Middle frontal gyrus (tissue), 1 donor: ENCODE measurements around the gene MAP2K1.
"Not testable (repeated sequence)": the region's sequence is repeated elsewhere in the genome, so short reads cannot be mapped to it uniquely, and the experiment has no call there.

Source experiments
- DNase-seq: peaks from one replicate; pipeline ENCODE4 v3.0.0-alpha.2; 2015; ENCODE audit warnings: low spot score; ENCODE audit errors: extremely low spot score

The MAP2K1 gene

GRCh38 chr15:66474135-66474534, 87.4 kb downstream of the MAP2K1 start:
- no peak for DNase-seq

GRCh38 chr15:66474963-66475362, 88.3 kb downstream of the MAP2K1 start:
- no peak for DNase-seq

DNA sequence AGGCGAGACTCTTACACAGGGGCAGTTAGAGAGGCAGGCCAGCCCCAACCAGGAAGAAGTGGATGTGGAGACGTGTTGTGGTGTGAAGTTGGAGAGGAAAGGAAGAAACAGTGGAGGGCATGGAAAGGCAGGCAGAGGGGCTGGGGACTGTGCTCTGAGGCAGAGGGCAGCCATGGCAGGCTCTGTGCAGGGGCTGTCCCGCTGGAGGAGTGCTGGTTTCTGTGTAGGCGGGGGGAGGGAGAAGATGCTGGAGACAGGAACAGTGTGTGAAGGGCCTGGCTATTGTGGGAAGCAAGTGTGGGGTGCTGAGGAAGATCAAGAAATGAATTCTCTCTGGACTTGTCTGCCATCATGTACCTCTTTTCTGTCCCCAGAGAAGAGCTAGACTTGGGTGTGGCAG, 89.8 kb downstream of the MAP2K1 start:
- DNase-seq = no peak

- peak; percentile 23 for DNase-seq
These were observed 90.3 kb downstream of the MAP2K1 start for GRCh38 chr15:66477011-66477410.

GRCh38 chr15:66480267-66480666, 93.6 kb downstream of the MAP2K1 start:
- no peak for DNase-seq

DNA sequence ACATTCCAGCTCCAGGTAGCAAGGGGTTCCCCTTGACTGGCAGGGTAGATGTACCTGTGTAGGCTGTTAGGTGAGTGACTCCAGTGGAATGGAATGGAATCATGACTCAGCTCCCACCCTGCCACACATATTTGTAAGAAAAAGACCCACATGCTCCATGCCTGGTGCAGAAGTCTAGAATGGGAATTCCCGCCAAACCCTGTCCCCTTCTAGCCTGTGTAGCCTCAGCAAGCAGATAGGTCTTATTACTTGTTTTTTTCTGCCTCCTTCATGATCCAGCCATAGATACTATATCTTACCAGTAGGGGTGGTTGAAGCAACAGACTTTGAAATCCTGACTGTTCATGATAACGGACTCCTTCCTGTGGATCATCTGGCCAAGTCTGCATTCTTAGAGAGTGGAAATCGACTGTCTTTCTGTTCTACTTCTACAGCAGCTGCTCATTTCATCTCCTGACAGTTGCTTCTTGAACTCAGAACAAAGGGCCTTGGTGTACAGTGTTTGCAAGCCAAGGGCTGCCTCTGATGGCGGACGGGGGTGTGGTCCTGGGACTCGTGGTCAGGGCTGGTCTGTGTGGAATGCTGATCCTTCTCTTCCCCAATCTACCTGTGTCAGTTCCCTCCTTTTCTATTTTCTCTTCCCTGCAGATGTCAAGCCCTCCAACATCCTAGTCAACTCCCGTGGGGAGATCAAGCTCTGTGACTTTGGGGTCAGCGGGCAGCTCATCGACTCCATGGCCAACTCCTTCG, 94.6 kb downstream of the MAP2K1 start:
- DNase-seq = no peak

DNA sequence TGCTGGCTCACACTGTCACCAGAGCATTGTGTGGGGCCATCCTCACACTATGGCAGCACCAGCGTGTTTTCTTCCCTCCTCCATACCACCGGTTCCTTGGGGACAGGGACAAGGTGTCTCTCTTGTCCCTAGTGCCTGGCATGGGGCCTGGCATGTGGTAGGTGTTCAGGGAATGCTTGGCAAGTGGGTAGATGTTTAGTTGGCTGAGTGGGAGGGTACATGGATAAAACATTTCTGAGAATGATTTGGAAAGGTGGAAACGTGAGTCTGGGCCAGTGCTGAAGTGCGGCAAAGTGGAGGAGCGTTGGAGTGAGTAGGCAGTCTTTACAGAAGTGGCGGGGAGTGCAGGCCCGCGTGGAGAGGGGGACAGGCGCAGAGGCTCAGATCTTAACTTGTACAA, 95.8 kb downstream of the MAP2K1 start:
- DNase-seq = no peak

GRCh38 chr15:66483131-66483566, 96.4 kb downstream of the MAP2K1 start:
- DNase-seq = no peak

- DNase-seq = no peak
These were observed 97.9 kb downstream of the MAP2K1 start for GRCh38 chr15:66484539-66485112.

- no peak for DNase-seq
These were observed 100.2 kb downstream of the MAP2K1 start for GRCh38 chr15:66486887-66487286.

- DNase-seq = no peak
These were observed 101.8 kb downstream of the MAP2K1 start for GRCh38 chr15:66488525-66488924.

DNA sequence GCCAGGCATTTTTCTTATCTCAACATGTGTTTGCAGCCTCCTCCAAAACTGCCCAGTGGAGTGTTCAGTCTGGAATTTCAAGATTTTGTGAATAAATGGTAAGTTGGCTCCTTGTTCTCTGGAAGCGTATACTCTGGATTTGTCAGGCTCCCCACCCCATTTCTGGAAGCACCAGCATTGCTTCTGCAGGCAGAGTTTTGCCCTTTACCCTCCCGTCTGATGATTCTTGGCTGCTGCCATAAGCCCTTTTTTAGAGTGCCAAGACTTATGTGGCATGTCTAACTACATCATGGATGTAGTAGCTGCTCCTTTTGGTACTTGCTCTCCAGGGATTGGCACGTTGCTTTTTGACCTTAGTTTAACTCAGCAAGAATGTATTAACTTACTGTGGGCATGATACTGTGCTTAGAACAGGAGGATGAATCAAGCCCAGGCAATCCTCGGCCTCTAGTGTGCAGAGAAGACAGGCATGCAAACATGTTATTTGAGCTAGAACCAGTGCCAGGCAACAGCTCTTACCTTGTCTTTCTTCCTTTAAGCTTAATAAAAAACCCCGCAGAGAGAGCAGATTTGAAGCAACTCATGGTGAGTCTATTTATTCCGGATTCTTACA, 102.6 kb downstream of the MAP2K1 start:
- DNase-seq = no peak

DNA sequence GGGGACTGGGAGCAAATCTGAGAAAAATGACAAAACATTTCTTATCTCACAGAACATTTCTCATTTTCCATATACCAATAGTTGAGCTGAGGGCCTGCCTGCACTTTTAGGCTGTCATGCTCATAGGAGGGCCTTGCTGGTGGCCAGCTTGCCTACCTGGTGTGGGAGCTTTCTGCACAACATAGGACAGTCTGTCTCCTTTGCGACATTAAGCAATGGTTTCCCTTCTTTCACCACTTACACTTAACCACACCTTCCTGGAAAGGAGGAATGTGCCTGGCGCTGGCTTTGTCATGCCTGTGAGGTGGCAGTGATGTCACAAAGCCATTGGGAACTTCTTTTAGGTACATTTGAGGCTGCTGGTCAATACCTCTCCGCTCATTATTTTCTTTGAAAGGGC, 105.1 kb downstream of the MAP2K1 start:
- DNase-seq = no peak

DNA sequence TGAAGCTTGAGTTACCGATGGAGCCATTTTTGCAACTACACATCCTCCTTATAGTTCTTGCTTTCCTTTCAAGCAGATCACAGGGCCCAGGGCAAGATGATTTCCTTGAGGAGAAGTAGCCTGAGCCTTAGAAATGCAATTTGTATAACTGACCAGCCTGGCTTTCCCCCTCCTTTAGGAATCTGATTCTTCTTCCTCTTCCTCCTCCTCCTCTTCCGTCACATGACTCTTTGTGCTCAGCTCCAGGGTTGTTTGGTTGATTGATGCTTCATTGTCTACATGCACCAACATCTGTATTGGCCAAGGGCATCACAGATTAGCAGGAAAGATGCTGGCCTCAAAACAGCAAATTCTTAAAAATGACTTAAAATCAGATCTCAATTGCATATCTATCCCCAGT, 107.5 kb downstream of the MAP2K1 start:
- DNase-seq = no peak

DNA sequence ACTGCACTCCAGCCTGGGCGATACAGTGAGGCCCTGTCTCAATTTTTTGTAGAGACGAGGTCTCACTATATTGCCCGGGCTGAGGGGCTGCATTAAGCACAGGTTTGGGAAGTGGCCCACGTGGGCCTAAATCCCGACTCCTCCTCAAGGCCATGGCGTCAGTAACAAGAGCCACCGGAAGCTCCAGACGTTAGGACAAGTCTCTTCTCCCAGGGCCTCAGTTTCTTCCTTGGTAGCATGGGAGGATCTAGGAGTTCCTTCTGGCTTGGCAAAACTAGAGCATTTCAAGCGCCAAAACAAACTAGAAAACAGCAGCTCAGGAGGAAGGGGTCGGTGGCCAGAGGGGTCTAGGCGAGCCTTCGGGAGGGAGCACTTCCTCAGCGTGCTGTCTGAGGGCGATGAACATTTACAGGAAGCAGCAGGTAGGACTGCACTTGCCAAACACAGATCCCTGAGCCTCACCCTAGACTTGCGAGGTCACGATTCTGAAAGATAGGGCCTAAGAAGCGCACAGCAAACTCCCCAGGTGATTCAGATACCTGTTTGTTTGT, 110.3 kb downstream of the MAP2K1 start:
- no peak for DNase-seq

GRCh38 chr15:66497502-66498455, 111.1 kb downstream of the MAP2K1 start, which contains the start of gene SNAPC5:
SNAPC5 (minus strand) TSS chr15:66497762; CDS start chr15:66497731, 31 bp downstream.
- DNase-seq = peak; percentile 91

- no peak for DNase-seq
These were observed 112.0 kb downstream of the MAP2K1 start for GRCh38 chr15:66498501-66499386.

GRCh38 chr15:66500346-66500745, 113.6 kb downstream of the MAP2K1 start:
- DNase-seq = not testable (repeated sequence)

GRCh38 chr15:66502491-66502890, 115.8 kb downstream of the MAP2K1 start:
- no peak for DNase-seq

DNA sequence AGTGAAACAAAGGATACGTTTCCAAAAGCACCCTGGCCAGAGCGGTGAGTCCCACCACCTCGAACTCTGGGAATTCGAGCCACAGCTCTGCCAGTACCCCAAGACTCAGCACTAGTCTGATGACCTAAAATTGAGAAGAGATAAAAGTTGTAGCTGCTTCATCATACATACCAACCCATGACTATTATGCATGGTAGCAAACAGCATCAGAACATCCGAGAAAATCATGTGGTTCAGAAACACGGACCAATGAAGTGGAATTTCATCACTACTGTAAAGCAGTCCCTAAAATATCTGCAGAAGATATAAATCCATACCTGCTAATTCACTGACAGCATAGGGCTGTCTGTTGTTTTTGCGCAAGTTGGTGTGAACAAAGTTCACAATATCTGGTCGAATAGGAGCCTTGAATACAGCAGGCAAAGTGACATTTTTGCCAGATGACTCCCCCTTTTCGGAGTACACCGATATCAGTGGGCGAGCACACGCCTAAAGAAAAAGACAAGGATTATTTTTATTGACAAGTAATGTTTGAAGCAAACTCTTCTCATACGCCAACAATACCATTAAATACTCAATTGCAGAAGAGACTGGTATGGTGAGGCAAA, 116.4 kb downstream of the MAP2K1 start:
- not testable (repeated sequence) for DNase-seq
